Transverse colon (tissue), 4 donors: ENCODE measurements around the gene CSHL1.

ENCODE experiments used
- CTCF ChIP-seq, 5 experiments: fragments of 200-600 bp in 3 of 5; fragments of 450-650 bp in 2 of 5; sonication (generic) in 3 of 5; IDR thresholded peaks; 1 replicate in 2 of 5; 2 replicates in 3 of 5; pipeline ENCODE4 v1.5.1; 2016 to 2017; ENCODE audit warnings: antibody characterized with exemption in 5 of 5, inconsistent platforms in 3 of 5, mild to moderate bottlenecking in 2 of 5, moderate library complexity in 1 of 5
- EP300 ChIP-seq: sonication (generic); formaldehyde crosslinking; IDR thresholded peaks from one replicate; pipeline ENCODE4 v1.6.1; 2017; ENCODE audit warnings: antibody characterized with exemption, low read depth
- POLR2A ChIP-seq: fragments of 450-650 bp; IDR thresholded peaks from one replicate; pipeline ENCODE4 v1.6.1; 2016; ENCODE audit warnings: antibody characterized with exemption, mild to moderate bottlenecking, moderate library complexity
- POLR2AphosphoS5 ChIP-seq, 3 donors: sonication (generic); formaldehyde crosslinking; IDR thresholded peaks; one replicate each; pipeline ENCODE4 v1.6.1; 2016; ENCODE audit warnings: antibody characterized with exemption in 3 of 3

GRCh38 chr17:63939401-63939800 is 28.3 kb upstream of the CSHL1 start:
- TF ChIP-seq CTCF (IDR thresholded peaks at IDR 0.05) (no peak), POLR2A (no peak), POLR2AphosphoS5 (IDR thresholded peaks at IDR 0.05) (no peak), EP300 (no peak)
